Ecto neural progenitor cell (in vitro differentiated cells): ENCODE data around the gene TSPEAR.

Source experiments
- DNase-seq: peaks from one replicate; pipeline ENCODE4 v3.0.0-alpha.2; 2018; ENCODE audit warnings: low spot score

Gene TSPEAR

DNA sequence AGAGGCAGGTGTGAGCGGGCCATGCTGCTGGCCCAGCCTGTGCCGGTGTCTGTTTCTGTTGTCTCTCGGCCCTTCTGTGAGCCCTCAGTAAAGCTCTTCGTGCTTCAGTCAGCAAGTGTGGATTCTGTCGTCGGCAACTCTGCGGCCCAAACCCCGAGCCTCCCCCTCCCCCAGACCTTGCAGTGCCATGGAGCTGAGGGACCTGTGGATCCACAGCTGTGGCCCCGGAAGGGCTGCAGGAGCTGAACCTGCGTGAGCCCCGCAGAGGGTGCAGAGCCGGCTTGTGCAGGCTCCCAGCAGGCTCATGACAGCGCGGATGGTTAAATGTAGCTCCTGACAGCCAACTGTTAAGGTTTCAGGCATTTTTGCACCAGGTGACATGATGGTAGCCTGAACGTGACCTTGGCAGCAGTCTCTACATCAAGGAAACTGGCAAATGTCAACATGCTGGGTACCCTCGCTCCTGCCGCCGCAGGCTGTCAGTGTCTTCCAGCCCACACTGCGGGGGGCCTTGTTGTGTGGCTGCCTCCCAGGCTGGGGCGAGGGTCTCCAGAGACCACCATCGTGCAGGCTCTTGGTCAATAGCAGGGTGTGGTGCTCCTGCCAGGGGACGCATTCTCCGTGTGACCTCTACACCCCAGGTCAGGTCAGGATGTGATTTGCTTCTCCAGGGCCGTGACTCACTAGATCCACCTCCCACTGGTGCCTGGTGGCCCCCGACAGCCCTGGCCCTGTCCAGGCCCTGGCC, 249.1 kb downstream of the TSPEAR start:
- DNase-seq: no peak

DNA sequence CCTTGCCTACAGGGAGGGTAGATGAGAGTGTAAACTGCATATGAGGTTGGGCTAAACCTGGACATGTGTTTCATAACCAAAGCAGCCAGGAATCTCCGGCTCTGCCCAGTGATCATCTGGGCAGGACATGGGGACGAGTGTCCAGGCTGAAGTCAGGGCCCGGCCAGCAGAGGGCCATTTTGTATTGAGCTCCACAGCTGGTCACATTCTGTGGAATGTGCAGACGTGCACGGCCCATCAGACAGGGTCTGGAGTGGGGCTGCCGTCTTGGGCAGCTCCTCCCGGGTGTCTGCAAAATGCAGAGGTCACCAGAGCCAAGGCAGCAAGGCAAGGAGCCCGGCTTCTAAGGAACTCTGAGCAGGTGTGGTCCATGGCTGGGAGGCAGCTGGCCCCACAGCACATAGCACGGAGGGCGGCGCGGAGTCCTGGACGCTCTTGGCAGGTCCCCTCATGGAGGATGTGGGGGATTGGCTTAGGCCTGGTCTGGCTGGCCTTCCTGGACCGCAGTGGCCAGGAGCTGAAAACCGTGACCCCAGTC, 249.8 kb downstream of the TSPEAR start:
- DNase-seq: no peak

DNA sequence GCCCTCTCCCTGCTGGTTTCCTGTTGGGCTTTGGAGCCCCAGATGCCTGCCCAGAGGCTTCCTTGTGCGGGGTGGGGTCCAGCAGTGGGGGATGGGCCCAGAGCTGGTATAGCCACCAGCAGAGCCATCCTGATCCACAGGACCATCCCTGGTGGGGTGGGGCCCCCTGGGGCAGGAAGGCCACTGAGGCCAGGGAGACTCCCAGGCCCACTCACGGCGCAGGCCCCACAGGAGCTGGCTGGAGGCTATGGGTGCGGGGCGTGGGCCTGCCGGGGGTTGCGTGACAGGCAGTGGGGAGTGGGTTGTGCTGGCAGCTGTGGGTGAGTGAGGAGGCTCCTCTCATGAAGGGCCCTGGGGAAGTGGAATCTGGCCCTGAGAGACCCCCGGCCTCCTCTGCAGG, 250.4 kb downstream of the TSPEAR start:
- DNase-seq: no peak

DNA sequence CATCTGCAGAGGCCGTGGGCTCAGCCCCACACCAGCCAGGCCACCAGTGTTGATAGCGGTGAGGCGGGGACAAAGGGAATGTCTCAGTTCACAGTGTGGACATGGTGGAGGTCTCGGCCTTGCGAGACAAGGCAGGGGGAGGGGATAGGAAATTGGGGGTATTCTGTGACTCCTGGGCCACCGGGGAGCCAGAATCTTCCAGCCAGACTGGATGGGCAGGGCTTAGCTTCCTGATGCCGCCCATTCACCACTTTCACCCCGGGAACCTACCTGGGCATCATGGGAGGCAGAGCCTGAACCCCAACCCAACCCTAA, 251.0 kb downstream of the TSPEAR start:
- no peak for DNase-seq

DNA sequence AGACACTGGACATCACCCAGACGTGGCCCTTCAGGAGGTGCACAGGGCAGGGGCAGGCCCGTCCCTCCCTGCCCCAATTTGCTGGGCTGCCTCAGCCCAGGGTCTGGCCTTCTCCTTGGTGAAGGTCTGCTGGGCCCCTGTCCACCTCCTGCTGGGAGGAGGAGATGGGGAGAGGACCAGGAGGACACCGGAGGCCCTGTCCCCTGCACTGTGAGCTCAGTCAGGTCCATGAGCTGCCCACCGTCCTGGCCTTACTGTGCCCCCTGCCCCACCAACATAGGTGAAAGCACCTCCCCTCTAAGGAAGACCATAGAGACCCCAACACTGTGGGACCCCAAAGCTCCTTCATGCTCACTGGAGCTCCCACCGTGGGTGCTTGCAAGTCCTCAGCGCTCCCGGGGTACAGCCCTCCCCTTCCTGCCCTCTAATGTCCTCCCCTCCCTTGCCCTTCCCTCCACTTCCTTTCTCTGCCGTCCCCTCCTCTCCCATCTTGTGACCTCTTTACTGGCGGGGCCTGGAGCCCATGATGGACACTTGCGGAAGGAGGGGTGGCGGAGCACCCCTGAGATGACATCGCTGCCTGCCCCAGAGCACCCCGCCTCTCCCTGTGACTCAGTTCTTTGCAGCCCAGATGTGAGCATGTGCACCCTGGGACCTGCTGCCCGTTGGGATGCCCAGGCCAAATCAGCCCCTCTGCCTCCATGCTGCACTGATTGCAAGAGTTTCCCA, 251.5 kb downstream of the TSPEAR start:
- DNase-seq: no peak

DNA sequence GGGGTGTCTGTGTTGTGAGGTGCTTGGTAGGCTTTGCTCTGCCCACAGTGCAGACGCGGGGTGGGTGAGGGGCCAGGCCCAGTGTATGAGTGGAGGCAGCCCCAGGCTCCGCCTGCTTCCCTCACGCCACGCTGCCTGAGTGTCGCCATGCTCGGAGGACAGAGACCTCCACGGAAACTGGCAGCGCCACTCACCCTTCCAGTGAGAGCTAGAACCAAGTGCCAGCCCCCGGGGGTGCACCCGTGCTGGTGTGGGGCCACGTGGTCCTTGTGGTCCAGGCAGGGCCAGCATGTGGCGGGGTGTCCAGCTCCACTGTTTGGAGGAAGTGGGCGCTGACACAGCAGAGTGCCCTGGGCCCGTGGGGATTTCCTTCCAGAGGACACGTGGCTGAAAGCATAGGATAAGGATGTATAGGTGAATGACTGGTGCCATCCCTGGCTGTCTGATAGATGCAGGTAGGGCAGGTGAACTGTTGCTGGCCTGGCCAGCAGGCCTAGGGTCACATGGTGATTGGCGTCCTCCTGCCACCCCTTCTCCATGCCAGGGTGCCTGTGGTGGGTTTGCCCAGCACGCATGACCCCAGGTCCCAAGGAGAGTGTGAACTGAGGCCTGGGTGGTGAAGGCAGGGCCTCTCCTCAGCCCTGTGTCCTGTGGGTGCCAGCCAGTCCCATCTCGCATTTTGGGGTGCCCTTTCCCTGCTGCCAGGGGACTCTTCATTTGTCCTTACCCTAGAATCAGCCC, 252.2 kb downstream of the TSPEAR start:
- no peak for DNase-seq

DNA sequence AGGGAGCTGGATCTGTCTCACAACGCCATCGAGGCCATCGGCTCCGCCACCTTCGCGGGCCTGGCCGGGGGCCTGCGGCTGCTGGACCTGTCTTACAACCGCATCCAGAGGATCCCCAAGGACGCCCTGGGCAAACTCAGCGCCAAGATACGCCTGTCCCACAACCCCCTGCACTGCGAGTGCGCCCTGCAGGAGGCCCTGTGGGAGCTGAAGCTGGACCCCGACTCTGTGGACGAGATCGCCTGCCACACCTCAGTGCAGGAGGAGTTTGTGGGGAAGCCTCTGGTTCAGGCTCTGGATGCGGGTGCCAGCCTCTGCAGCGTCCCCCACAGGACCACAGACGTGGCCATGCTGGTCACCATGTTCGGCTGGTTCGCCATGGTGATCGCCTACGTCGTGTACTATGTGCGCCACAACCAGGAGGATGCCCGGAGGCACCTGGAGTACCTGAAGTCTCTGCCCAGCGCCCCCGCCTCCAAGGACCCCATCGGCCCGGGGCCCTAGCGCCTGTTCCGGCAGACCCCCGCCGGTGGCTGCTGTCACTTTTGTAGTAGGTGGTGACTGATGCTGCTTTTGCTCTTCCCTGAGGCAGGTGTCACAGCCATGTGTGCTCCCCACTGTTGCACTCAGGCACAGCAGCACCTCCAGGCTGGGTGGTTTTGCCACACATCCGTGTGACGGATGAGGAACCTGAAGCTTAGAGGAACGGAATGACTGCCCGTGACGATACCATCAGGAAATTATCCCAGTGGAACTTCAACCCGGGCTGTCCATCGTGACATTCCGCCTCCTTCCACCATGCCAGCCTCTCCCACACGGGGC, 254.2 kb downstream of the TSPEAR start:
- no peak for DNase-seq

DNA sequence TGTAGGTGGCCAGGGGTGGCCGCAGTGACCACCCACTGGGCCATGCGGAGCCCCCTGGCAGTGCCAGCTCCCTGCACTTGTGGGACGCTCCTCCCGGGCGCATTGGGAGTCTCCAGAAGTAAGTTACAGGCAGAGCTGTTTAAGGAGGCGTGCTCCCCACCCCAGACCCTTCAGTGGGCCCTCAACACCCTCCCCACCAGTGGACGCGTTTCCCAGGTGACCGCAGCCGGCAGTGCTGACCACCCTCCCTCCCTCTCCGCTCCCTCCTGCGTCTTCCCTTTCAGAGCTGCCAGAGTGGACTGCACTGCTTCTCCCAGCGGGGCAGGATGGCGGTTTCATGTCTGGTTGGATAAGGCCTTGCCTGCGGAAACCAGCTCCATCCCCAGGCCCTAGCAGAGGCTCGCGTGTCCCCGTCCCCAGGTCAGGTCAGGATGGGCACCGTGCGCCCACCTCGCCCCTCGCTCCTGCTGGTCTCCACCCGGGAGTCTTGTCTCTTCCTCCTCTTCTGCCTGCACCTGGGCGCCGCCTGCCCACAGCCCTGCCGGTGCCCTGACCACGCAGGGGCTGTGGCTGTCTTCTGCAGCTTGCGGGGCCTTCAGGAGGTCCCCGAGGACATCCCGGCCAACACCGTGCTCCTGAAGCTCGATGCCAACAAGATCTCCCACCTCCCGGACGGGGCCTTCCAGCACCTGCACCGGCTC, 255.0 kb downstream of the TSPEAR start:
- DNase-seq: no peak

DNA sequence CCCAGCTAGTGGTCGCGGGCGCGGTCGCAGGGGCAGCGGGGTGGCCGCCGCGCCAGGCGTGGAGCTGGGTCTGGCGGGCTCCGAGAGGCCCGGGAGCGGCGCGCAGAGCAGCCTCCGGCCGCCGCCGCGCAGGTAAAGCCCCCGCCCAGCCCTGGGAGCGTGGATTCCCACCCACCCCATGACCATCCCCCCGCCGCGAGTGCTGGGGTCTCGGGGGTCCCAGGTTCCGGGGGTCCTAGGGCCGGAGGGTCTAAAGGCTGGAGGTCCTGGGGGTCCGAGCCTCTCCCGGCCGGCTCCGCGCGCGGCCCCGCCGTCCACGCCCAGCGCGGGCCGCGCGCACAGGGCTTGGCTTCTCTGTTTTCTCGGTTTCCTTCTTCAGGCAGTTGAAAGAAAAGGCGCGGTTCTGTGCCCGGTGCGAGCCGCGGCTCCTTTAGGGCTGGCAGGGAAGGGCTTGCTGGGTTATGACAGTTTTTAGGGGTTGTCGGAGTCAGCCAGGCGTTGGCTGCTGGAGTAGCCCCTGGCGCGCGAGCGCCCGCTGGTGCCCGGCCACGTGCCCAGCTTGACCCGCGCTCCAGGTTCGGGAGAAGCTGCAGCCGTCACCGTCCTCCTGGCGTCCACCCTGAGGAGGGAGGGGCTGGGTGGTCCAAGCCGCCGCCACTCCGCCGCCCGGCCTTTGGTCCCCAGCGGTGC, 255.7 kb downstream of the TSPEAR start:
- DNase-seq: peak; percentile 70

DNA sequence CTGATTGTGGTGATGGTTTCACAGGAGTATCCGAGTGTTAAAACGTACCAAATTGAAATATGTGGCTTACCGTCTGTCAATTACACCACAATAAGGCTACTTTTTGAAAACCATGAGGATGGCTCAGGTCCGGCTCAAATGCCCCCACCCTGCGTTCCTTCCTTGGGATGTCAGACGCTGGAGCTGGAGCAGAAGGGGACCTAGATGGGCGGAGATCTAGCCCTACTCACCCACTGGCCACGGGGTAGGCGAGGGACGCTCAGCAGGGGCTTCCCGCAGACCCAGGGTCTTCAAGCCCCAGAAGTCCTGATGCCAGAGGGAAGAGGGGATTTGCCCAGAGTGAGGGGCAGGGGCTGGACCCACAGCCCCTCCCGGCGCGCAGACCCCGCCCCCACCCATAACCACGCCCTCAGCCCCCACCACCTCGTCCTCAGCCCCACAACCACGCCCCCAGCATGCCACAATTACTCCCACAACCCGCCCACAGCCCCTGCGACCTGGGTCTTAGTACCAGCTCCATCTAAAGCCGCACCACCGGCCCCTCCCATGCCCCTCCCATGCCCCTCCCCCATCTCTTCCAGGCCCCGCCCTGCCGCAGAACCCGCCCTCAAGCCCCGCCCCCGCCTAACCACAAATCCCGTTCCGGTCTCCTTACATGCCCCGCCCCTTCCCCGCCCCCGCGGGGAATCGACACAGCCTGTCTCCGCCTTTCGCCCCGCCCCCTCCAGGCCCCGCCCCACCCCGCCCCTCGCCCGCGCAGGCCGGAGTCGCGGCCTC, 256.4 kb downstream of the TSPEAR start, which contains the start of gene LRRC3:
Gene LRRC3 (plus strand): TSS at position 764 of the 777 bp plus-strand sequence. CDS start 1,135 bp downstream, outside the sequence.
- peak; percentile 98 for DNase-seq

DNA sequence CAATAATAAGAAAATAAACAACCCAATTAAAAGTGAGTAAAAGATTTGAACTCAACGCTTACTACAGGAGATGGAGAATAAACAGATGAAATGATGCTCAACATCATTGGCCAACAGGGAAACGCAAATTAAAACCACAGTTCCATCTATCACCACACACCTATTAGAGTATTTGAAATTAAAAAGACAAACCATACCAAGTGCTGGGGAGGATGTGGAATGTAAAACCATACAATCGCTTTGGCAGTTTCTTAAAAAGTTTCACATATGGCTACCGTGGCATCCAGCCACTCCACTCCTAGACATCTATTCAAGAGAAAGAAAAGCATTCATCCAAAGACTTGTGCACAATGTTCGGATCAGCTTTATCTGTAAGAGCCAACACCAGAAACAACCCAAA, 257.3 kb downstream of the TSPEAR start:
- DNase-seq: no peak

DNA sequence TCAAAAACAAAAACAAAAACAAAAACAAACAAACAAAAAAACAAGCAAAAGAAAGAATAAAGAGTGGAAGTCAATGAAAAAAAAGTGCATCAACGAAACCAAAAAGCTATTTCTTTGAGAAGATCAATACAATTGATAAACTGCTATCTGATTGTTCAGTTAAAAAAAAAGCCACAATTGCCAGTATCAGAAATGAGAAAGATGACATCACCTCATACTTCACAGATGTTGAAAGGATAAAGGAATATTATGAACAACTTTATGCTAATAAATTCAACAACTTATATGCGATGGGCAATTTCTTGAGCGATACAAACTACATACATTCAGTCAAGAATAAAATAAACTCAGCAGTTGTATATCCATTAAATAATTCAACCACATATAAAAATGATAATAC, 258.3 kb downstream of the TSPEAR start:
- no peak for DNase-seq

DNA sequence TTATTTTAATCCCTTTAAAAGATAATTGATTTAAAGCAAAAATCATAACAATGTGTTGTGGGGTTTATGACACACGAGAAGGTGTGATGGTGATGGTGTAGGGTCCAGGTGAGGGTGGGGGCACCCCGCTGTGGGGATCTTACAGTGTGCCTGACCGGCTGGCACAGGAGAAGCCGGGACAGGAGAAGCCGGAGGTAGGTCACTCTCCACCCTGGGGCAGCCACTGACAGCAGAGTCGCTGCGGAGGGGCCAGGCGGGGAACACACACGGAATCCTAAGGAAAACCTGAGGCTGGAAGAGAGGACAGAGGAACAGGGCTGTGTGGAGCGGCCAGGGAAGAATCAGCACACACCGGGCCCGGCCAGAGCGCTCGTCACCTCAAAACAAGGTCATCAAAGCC, 260.4 kb downstream of the TSPEAR start:
- DNase-seq: no peak

DNA sequence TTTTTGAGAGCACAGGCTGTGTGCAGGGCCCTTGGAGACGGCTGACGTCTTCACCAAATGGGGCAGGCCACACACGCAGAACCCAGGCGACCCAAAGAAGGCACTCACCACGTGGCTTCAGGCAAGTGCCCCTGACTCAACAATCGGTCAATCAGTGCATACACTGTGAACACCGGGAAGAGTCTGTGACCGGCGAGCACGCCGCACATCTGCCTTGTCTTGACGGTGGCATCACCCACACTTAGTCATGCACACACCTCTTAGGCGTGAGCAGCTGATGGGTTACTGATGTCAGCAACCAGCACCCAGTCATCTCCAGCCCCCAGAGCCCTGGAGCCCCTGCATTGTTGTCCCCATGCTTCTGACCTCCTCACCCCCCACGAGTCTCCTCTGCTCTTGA, 261.0 kb downstream of the TSPEAR start:
- no peak for DNase-seq

DNA sequence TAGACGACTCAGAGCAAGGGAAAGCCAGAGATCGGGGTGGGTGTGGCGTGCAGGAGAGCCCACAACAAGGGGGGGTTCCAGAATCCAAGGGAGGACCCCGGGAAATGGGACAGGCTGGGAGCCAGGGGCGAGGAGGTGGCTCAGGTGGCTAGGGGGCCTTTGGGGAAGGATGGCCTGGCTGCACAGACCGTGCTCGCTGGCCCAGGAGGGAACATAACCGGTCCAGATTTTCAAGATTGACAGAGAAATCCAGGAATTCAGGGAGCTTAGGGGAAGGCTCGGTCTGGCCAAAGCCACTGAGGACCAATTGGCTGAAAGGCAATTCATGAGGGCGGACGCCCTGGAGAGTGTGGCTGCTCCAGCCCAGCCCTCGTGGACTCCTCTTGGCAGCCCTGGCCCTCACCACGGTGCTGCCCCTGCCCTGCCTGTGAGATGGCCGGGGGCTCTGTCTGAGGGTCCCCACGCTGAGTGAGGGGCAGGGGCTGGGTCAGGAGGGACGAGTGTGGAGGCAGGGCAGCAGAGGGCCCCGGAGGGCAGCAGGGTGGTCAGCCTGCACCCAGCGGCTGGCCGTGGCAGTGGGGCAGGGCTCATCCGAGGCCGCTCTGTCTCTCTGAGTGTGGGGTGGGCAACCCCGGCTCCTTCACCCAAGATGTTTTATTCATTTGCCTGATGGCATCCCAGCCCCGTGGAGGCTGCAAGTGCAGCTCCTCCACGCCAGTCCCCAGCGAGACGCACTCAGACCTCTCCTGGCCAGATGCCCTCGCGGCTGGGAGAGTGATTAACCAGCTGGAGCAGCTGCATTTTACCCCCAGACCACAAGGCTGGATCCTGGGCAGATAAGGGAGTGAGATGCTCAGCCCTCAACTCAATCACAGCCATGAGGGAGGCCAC, 261.7 kb downstream of the TSPEAR start:
- DNase-seq: no peak

DNA sequence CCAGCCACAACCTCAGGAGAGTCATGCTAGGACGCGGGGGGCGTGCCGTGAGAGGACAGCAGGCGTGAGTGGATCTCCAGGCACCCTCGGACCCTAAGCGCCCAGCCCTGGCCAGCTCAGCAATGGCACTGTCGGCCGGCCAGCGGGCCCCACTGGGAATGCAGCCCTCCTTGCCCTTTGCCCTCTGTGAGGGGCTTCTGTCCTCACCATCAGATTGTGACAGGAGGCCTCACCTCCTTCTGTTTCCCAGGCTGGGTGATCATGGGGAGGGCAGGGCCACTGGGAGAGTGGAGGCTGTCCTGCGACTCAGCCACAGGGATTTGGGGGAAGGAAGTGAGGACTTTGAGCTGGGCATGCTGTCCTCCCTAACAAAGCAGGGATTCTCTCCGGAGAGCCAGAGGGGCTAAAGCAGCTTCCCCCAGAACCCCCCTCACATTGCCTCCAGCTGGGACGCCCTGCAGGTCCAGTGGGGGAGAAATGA, 262.7 kb downstream of the TSPEAR start:
- no peak for DNase-seq
